ENCODE results near the gene FCHSD2.

The FCHSD2 gene

DNA sequence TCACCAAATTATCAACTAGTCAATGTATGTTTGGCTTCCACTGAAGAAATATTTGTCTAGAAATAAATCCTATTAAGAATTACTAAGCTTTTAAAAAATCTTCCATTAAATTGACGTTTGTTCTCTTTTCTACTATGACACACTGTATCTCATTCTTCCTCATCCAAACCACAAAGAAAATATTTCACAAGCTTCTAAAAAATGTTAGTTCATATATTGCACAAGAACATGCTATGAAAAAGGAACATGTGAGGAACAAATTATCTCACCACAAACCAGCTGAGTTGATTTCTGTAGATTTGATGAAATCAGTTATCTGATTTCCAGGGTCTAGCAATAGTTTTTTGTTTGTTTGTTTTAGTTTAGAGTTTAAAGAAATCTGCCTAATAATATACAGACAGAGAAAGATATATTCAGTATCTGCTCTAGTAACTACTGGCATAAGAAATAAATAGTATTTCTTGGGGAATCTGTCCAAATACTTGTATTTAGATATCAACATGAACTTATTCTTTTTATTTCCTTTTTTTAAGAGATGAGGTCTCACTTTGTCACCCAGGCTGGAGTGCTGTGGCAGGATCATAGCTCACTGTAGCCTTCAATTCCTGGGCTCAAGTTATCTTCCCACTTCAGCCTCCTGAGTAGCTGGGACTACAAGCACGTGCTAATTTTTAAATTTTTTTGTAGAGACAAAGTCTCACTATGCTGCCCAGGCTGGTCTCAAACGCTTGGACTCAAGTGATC is 166.2 kb downstream of the FCHSD2 start:
- in situ Hi-C loops (cut with HindIII; ENCODE audit: low sequenced_read_pairs): no loop called here

DNA sequence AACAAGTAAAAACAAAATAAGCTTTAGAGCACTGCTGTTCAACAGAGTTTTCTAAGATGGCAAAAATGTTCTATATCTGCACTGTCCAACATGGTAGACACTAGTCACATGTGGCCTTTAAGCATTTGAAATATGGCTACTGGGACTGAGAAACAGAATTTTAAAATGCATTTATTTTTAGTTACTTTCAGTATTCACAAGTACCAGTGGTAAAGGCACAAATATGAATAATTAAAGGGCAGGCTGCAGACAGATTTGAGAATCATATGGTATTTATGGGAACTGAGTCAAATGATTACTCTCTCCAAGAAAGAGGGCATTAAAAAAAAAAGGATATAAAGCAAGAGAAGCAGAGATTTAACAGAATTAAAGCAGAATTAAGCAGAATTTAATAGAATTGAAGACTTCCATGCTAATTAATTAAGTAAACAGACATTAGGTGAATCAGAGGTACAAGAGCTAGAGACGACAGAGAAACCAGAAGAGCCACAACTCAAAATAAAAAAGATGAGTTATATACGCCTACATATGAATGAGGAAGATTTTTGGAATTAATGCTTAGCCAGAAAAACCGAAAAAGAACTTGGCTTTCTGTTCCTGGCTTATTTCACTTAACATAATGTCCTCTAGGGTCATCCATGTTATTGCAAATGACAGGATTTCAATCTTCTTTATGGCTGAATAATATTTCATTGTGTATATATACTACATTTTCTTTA is 167.5 kb downstream of the FCHSD2 start:
- in situ Hi-C loops (cut with HindIII; ENCODE audit: low sequenced_read_pairs): no loop called here

- in situ Hi-C loops (cut with HindIII; ENCODE audit: low sequenced_read_pairs): no loop called here
Measured at GRCh38 chr11:72972496-72973128, 169.5 kb downstream of the FCHSD2 start.

DNA sequence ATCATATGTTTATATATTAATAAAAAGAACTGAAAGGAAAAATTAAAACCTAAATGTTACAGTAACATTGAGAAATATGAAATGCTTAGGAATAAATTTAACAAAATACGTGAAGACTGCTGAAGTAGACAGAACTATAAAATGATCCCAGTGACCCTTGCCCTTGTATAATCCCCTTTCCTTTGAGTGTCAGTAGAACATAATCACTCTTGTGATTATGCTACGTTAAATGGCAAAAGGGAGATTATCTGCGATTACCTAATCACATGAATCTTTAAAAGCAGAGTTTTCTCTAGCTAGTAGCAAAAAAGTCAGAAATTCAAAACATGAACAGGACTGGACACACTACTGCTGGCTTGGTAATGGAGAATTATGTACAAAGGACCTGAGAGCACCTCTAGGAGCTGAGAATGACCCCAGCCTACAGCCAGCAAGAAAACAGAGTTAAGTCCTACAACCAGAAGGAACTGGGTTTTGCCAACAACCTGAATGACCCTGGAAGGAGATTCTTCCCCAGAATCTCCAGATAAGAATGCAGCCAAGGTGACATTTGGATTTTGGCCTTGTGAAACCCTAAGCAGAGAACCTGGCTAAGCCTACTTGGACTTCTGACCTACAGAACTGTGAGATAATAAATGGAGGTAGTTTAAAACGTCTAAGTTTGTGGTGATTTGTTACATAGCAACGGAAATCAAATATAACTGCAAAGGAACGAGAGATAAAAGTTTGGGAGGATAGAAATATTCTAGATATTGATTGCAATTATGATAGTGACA is 170.7 kb downstream of the FCHSD2 start:
- in situ Hi-C loops (cut with HindIII; ENCODE audit: low sequenced_read_pairs): no loop called here

DNA sequence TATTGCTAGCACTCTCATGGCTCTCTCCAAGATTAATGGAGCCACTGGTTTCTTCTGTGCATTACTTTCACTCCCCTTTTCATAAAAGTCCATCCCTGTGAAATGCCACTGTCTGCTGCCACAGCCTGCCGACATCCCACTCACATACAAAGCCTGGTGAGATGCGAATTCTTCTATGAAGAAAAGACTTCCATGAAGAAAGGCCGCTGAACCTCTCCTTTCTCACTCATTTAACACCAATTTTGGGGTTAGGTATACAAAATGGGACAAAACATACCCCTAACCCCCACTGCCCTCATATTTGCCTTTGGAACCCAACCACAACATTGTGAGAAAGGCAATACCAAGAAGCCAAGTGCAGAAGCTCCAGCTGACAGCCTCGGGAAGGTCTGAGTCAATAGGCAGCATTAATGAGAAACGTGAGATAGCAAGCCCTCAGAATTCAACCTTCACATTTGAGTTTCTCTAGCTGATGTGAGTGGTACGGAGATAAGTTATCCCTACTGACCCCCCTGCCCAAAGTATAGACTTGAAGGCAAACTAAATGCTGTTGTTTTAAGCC is 171.5 kb downstream of the FCHSD2 start:
- in situ Hi-C loops (cut with HindIII; ENCODE audit: low sequenced_read_pairs): no loop called here

- in situ Hi-C loops (cut with HindIII; ENCODE audit: low sequenced_read_pairs): no loop called here
Measured at GRCh38 chr11:72969894-72970335, 172.2 kb downstream of the FCHSD2 start.

DNA sequence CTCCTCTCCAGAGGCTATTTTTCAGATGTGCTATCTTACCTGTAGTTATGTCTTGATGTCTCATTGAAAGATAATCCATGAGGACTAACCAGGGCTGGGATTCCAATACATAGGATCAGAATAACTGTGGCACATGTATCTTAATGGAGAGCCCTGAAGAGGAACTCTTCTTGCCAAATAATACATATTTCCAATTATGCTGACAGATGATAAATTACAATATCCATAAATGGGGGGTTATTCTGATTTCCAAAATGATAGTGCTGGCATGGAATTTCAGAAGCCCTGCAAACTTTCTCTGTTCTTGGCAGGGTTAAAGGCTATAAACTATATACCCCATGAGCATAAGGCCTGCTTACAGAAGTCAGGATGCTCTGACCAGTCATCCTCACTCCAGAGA is 173.7 kb downstream of the FCHSD2 start:
- in situ Hi-C loops (cut with HindIII; ENCODE audit: low sequenced_read_pairs): no loop called here

GRCh38 chr11:72965672-72966071 is 176.4 kb downstream of the FCHSD2 start:
- in situ Hi-C loops (cut with HindIII; ENCODE audit: low sequenced_read_pairs): no loop called here

- in situ Hi-C loops (cut with HindIII; ENCODE audit: low sequenced_read_pairs): no loop called here
Measured at GRCh38 chr11:72962717-72963116, 179.4 kb downstream of the FCHSD2 start.

DNA sequence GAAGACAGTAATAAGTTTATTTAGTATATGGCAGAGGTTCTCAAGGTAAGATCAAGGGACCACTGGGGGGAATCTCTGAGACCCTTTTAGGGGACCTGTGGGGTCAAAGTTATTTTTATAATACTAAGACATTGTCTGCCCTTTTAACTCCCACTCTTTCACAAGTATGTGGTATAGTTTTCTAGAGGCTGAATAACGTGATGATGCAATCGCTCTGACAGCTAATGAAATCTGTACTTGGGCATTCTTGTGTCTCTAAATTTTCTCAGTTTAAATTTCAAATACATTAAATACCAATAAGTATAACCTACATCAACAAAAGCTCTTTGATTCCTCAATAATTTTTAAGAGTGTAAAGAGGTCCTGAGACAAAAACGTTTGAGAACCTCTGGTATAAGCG is 180.0 kb downstream of the FCHSD2 start:
- in situ Hi-C loops (cut with HindIII; ENCODE audit: low sequenced_read_pairs): no loop called here

GRCh38 chr11:72959998-72960731 is 182.0 kb downstream of the FCHSD2 start:
- in situ Hi-C loops (cut with HindIII; ENCODE audit: low sequenced_read_pairs): no loop called here

DNA sequence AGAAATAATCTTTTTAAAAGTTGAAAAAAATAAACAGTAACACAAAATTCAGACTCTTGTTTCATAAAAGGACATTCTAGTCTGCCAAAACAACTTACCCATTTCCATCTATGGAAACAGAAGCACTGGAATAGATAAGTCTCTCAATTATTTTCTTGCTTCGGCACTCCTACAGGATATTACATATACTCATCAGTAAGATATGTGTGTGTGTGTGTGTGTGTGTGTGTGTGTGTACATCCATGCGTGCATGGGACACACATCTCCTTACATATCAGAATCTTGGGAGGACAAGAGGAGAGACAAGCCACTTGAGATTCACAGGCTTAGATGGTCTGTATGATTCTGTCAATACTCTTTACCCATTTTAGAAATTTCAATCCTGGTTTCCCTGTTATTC is 183.3 kb downstream of the FCHSD2 start:
- in situ Hi-C loops (cut with HindIII; ENCODE audit: low sequenced_read_pairs): no loop called here

GRCh38 chr11:72955466-72955865 is 186.7 kb downstream of the FCHSD2 start:
- in situ Hi-C loops (cut with HindIII; ENCODE audit: low sequenced_read_pairs): no loop called here

- in situ Hi-C loops (cut with HindIII; ENCODE audit: low sequenced_read_pairs): no loop called here
Measured at GRCh38 chr11:72954860-72955259, 187.3 kb downstream of the FCHSD2 start.

DNA sequence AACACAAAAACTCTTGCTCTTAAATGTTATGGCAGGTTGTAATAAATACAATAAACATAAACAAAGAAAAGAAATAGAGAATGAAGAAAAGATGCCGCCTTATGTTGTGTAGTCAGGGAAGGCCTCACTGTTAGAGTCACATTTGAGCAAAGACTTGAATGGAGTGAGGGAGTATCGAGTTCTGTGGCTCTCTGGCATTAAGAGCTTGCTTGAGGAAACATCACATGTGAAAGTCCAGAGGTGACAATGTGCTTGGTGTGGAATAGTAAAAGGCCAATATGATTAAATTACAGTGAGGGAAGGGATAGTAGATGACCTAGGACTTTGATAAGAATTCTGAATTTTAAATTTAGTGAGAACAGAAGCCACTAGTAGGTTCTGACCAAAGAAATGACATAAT is 188.5 kb downstream of the FCHSD2 start:
- in situ Hi-C loops (cut with HindIII; ENCODE audit: low sequenced_read_pairs): no loop called here

DNA sequence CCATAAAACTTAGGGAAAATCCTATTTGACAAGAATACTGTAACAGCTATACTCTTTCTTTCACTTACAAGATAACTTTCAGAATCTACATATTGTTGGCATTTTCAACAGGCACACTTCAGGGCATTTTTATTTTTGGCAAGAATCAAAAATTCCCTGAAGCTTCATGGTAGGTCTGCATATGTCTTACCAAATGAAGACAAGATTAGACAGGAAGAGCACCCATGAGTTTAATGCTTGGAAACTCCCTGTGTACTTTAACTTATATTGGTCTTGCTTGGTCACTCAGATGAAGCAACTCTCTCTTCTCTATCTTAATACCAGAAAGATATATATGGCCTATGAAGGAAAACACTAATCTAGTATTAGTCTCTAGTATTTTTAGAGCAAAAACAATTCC is 190.2 kb downstream of the FCHSD2 start:
- in situ Hi-C loops (cut with HindIII; ENCODE audit: low sequenced_read_pairs): no loop called here

GRCh38 chr11:72951193-72951592 is 190.9 kb downstream of the FCHSD2 start:
- in situ Hi-C loops (cut with HindIII; ENCODE audit: low sequenced_read_pairs): no loop called here

- in situ Hi-C loops (cut with HindIII; ENCODE audit: low sequenced_read_pairs): no loop called here
Measured at GRCh38 chr11:72950685-72951084, 191.4 kb downstream of the FCHSD2 start.

DNA sequence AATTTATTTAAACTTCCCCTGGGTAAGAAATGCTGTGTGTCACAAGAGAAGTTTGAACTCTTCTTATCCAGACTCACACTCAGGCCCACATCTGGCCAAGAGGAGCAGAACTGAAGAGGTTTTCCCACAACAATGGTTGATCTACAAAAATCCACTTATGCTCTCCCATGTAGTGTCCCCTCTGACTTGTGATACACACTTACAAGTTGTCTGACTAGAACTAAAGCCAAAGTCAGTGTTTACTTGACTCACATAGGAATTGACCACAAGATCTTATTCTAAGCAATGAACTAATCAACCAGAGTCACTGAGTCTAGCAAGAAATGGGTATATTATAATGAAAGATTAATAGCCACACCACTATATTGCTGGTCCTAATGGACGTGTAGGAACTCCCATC is 194.9 kb downstream of the FCHSD2 start:
- in situ Hi-C loops (cut with HindIII; ENCODE audit: low sequenced_read_pairs): no loop called here

DNA sequence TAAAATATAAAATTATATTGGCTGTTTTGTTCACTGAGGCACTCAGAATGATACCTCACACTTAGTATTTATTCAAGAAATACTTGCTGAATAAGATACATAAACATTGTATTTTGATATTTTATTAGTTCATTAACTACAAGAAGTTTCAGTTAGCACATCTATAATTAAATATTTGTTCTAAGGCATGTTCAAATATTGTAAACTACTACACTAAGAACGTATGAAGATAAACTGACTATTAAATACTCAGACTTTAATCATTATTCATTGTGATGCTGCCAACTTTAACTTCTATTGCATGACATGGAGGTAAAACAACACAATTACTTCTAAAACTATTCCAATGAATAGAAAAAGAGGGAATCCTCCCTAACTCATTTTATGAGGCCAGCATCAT is 198.5 kb downstream of the FCHSD2 start:
- in situ Hi-C loops (cut with HindIII; ENCODE audit: low sequenced_read_pairs): no loop called here

All from endothelial cell of hepatic sinusoid (primary cell).